ENCODE data around the gene SLC30A4.
"Not testable (repeated sequence)": the region's sequence is repeated elsewhere in the genome, so short reads cannot be mapped to it uniquely, and the experiment has no call there.

The SLC30A4 gene

GRCh38 chr15:45535486-45536042 is 13.0 kb upstream of the SLC30A4 start:
- no peak for TF ChIP-seq CTCF (IDR thresholded peaks at IDR 0.05; ENCODE audit: borderline replicate concordance, control extremely low read depth, extremely low read depth, insufficient read depth, missing control alignments)
- DNase-seq (ENCODE audit: low spot score): no peak
- in situ Hi-C loops (cut with MboI; ENCODE audit: low sequenced_read_pairs, unreplicated experiment): no loop called here

GRCh38 chr15:45534821-45535220 is 12.3 kb upstream of the SLC30A4 start:
- in situ Hi-C loops (cut with MboI; ENCODE audit: low sequenced_read_pairs, unreplicated experiment): no loop called here
- DNase-seq (ENCODE audit: low spot score): no peak
- no peak for TF ChIP-seq CTCF (IDR thresholded peaks at IDR 0.05; ENCODE audit: borderline replicate concordance, control extremely low read depth, extremely low read depth, insufficient read depth, missing control alignments)

GRCh38 chr15:45532892-45533291 is 10.3 kb upstream of the SLC30A4 start:
- in situ Hi-C loops (cut with MboI; ENCODE audit: low sequenced_read_pairs, unreplicated experiment); DNase-seq (ENCODE audit: low spot score): not testable (repeated sequence)

- no peak for DNase-seq (ENCODE audit: low spot score)
- in situ Hi-C loops (cut with MboI; ENCODE audit: low sequenced_read_pairs, unreplicated experiment): no loop called here
- TF ChIP-seq CTCF (IDR thresholded peaks at IDR 0.05; ENCODE audit: borderline replicate concordance, control extremely low read depth, extremely low read depth, insufficient read depth, missing control alignments): no peak
These were observed 7.1 kb upstream of the SLC30A4 start for GRCh38 chr15:45529613-45530012.

GRCh38 chr15:45527086-45527485 is 4.5 kb upstream of the SLC30A4 start:
- DNase-seq (ENCODE audit: low spot score): no peak
- in situ Hi-C loops (cut with MboI; ENCODE audit: low sequenced_read_pairs, unreplicated experiment): no loop called here
- TF ChIP-seq CTCF (IDR thresholded peaks at IDR 0.05; ENCODE audit: borderline replicate concordance, control extremely low read depth, extremely low read depth, insufficient read depth, missing control alignments): no peak

GRCh38 chr15:45523166-45523460 is 558 bp upstream of the SLC30A4 start:
- DNase-seq (ENCODE audit: low spot score): peak; percentile 28
- TF ChIP-seq CTCF (IDR thresholded peaks at IDR 0.05; ENCODE audit: borderline replicate concordance, control extremely low read depth, extremely low read depth, insufficient read depth, missing control alignments): no peak
- in situ Hi-C loops (cut with MboI; ENCODE audit: low sequenced_read_pairs, unreplicated experiment): no loop called here

GRCh38 chr15:45521596-45522327 is 793 bp downstream of the SLC30A4 start:
- DNase-seq (ENCODE audit: low spot score): peak; percentile 54
- TF ChIP-seq CTCF (IDR thresholded peaks at IDR 0.05; ENCODE audit: borderline replicate concordance, control extremely low read depth, extremely low read depth, insufficient read depth, missing control alignments): no peak
- in situ Hi-C loops (cut with MboI; ENCODE audit: low sequenced_read_pairs, unreplicated experiment): no loop called here

Data from GM13976 (cell line).